HG03558 (cell line): Measurements from ENCODE around the gene BCO2.
A peak's percentile ranks its signal among the peaks of the same experiment; 100 is the strongest.

ENCODE experiments used
- ATAC-seq: cut with Tn5 transposase; IDR thresholded peaks from one replicate; pipeline ENCODE4 v1.9.1; 2021; ENCODE audit warnings: moderate number of reproducible peaks; ENCODE audit not compliant: unreplicated experiment; ENCODE audit errors: extremely low read depth

The BCO2 gene

DNA sequence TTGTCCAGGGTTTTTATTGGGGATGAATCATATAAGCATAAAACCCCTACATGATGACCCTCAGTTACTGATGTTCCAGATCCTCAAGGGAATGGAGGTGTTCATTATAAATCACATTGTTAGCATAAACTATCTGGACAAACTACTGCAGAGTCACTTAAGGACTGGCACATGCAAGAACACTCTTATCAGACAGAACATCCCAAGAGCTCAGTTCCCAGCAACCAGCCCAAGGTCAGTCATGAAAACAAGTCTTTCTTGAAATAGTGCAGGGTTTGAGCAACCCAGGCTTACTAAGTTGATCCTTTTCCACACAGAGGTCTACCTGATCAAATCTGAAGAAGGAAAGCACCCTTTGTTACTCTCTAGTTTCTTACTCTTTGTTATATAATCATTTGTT, 37.4 kb downstream of the BCO2 start:
- no peak for ATAC-seq

DNA sequence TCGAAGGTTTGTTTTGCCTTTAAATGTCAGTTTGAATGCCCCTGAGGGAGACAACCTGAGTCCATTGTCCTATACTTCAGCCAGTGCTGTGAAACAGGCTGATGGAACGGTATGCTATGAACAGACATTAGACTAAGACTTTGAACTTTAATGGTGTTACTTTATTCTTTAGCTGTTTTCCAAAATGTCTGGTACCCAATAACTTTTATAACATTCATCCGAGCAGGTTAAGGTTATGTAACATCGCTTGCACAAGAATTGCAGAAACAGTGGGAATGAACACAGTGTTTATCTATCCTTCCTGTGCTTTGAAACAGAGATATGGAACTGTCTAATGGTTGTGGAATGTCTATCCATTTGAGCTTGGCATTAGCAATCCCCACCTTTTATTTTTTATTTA, 38.4 kb downstream of the BCO2 start:
- ATAC-seq: no peak

DNA sequence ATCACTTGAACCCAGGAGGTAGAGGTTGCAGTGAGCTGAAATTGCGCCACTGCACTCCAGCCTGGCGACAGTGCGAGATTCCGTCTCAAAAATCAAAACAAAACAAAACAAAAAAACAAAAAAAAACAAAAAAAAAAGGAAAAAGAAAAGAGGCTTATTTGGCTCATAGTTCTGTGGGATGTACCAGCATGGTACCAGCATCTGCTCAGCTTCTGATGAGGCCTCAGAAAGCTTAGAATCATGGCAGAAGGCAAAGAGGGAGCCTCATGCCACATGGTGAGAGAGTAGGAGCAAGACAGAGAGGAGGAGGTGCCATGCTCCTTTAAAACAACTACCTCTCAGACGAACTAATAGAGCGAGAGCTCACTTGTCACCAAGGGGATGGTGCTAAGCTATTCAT, 40.3 kb downstream of the BCO2 start:
- ATAC-seq: no peak

DNA sequence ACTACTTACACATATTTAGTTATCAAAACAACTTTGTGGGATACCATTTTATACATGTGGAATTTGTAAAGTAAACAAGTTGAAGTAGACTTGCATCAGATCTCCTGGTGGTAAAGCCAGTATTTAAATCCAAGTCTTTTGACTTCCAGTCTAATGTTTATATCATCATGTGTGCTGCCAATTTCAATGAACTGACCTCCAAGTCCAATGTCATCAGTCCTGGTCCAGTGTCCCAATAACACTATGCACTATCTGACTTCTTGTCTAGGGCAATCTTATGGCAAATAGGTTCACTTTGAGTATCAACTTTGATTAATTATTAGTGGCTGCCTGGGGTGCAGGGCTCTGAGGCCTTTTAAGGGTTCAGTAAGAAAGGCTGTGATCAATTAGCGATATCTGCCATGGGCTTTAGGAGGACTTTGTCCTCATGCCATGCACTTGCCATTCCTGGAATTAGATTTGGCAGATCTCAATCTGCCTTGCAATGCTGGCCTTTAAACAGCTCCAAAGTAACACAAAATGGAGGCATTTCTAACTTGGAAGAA, 41.3 kb downstream of the BCO2 start:
- ATAC-seq: no peak

DNA sequence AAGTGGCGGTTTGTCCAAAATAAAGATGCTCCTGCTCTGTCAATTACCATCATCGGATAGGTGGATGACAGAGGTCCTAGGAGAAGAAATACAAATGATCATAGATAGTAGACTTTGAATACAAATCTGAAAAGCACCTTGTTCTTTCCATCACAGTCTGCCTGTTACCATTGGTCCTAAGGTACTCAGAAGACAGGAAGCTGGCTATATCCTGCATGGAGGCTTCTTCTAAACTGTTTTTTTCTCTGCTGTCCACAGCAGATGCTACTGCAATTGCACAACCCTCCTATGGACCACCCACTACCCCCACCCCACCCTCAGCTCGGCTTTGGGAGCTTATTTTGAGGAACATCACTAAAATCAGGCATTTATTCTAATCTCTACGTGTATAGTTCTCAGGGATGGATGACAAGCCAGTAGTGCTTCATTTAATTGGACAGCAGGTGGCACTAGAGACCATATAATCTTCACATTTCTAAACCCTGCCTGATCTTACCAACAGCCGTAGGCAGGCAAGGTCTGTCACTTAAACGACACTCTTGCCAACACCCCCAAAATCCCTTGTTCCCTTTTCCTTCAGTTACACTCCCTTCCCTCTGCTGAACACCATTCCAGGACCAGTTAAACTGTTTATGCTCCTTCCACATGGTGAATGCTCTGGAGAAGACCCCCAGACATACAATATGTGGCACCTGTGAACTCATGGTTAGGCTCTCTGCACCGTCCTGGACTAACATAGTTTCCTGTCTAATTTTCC, 44.3 kb downstream of the BCO2 start:
- ATAC-seq: peak; percentile 86

DNA sequence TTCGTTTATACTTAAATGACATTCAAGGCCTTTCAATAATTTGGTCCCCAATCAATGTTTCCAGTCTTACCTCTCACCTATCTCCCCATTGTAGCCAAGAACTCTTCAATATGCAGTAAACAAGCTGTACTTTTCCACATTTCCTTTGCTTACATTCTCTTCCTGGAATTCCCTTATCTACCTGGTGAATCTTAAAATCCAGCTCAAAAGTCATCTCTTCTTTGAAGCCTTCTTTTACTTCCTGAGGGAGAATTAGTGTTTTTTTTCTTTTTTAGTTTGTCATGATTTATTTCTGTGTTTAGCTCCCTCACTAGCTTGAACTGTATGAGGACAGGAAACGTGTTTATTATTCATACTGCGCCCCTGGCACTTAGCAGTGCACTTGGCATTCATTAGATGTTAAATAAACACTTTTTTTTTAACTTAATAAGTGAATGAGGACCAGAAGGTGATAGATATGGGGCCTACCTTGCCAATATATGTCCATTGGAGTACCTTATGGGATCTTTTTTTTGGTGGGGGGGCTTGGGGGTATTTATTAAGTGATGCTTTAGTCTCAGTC, 46.0 kb downstream of the BCO2 start:
- ATAC-seq: no peak

DNA sequence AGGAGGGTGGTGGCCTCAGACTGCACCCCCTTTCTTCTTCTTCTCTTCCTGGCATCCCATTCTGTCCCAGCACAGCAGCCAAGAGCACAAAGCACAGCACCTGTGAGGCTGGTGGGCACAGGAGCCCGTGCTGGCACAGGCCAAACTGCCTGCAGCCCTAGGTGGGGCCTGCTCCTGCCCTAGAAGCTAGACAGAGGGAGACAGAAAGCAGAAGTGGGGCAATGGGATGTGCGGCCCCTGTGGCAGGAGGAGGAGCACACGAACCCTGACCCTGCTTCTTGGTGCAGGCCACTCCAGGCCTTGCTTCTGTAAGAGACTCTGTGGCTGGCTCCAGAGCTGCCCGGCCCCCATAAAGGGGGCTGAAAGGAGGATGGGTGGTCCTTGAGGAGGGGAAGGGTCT, 47.0 kb downstream of the BCO2 start:
- no peak for ATAC-seq

DNA sequence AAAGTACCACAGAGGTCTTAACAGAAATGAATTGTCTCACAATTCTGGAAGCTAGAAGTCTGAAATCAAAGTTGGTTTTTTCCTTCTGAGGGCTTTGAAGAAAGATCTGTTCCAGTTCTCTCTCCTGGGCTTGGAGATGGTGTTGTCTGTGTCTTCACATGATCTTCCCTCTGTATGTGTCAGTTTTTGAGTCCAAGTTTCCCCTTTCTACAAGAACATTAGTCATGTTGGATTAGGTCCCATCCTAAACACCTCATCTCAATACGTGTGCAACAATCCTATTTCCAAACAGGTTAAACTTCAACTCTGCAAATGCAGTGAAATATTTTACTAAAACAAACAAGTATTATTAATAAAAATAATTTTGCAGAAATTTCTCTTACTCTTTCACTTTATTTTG, 47.8 kb downstream of the BCO2 start:
- ATAC-seq: no peak

DNA sequence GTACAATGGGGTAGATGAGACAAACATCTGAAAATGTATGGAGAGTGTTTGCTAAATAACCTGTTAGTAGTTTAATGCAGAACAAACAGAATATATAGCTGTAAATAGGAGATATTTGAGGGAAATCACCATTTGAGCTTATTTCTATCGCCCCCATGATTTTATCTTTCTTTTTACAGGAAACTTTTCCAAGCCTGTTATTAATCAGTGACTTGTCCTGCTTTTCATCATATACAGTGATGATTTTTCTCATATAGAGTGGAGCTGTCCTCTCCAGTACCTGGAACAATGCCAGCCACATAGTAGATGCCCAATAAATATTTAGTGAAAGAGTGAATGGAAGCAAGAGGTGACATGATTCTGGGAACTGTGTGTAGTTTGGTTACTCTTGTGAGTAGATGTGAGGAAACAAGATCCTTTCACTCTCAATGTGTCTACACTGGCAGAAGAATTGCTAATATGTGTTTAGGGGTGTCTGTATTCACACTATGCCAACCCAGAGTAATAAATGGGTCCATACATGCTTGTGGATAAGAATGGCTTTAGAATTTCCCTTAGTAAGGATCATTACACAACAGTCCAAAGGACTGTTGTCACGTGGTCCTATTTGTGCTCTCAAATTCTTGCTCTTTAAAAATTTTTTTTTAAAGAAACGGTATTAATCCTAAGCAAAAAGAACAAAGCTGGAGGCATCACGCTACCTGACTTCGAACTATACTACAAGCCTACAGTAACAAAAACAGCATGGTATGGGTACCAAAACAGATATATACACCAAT, 48.6 kb downstream of the BCO2 start:
- ATAC-seq: no peak

DNA sequence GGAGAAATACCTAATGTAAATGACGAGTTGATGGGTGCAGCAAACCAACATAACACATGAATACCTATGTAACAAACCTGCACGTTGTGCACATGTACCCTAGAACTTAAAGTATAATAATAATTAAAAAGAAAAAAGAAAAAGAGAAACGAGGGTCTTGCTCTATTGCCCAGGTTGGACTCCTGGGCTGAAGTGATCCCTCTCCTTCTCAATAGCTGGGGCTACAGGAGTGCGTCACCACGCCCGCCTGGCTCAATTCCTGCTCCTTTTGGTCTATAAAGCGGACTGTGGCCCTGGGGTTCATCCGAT, 50.4 kb downstream of the BCO2 start:
- no peak for ATAC-seq

DNA sequence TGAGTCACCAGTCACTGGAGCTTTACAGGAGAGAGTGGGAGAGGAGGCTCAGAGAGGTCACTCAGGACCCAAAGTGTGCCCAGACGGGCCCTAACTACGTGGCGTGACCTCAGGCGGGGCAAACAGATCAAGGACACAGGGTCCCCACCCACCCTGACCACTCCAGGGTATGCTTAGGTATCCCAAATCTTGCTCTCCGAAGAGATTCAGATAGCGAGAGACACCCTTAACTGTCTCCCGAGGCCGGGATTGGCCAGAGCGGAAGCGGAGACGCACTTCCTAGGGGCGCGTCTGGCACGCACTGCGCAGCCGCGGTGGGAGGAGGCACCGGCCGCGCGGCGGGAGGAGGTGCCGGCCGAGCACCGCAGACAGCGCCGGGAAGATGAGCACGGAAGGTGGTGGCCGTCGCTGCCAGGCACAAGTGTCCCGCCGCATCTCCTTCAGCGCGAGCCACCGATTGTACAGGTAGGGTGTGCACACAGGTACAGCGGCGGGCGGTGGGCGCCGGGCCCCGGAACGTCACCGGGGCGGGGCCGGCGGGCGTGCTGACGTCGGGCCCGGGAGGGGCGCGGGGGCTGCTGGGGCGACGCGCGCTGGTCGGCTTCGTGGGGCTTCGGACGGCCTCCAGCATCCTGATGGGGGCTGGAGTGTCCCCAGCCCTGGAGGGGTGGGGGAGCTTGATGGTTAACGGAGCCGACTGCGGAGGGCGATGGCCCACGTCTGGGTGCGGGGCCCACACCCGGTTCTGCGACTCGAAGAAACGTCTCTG, 50.9 kb downstream of the BCO2 start, which contains the start of gene PTS:
Gene PTS (plus strand): TSS at position 367 of the 769 bp plus-strand sequence. CDS start 16 bp downstream, at position 383.
- peak; percentile 91 for ATAC-seq

DNA sequence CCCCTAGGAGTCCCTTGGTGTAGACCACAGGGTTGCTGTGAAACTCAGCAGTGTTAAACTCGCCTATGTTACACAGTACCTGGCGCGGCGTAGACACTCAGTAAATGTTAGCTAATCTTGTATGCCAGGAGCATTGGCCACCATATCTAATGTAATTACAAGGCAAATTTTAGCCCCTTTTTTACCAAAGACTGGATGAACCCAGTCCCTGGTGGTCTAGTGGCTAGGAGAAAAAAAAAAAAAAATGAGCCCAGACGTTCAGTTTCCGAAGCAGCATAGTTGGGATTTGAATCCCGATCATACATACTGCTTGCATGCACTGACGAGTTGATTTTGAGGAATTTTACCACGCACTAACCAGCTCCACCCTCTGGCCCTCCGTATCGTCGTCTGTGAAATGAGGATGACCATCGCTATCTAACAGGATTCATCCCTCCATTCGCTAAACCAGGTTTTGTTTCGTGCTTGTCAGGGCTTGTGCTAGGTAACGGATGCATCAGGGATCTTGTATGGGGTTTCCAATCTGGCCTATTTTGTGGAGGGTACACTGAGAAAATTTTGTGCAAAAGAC, 51.6 kb downstream of the BCO2 start:
- ATAC-seq: peak; percentile 20

DNA sequence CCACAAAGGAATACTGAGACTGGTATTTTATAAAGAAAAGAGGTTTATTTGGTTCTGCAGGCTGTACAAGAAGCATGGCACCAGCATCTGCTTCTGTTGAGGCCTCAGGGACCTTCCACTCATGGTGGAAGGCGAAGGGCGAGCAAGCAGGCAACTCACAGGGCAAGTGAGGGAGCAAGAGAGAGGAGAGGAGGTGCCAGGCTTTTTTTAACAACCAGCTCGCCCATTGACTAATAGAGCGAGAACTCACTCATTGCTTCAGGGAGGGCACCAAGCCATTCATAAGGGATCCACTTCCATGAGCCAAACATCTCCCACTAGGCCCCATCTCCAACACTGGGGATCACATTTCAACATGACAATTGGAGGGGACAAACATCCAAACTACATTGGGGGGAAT, 52.2 kb downstream of the BCO2 start:
- no peak for ATAC-seq

DNA sequence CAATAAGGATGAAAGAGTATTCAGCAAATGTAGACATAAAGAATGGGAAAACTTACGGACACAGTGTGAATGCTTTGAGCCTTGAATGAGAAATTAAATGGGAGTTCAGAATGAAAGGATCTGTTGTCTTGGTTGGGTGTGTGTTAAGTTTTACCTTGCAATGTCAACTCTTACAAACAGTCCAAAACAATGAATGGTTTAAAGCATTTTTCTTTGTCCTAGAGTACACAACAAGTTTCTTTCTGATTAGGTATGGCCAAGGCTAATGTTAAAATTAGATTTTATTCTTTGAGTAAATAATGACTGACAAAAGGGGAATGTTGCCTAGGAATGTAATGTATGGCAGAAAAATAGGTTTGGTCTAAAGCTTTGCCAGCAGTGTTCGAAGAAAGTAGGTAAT, 53.4 kb downstream of the BCO2 start:
- no peak for ATAC-seq

DNA sequence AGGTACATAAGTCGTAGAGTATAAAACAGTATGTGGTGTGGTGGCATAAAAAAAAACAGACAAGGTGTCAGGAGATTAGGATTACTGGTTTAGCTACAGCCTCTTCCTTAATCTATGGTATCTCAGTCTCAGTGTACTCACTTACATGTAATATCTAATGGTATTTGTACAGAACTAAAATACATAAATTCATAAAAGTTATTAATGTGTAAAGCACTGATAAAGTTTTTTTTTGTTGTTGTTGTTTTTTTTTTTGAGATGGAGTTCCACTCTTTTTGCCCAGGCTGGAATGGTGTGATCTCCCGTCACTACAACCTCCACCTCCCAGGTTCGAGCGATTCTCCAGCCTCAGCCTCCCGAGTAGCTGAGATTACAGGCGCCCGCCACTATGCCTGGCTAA, 53.8 kb downstream of the BCO2 start:
- no peak for ATAC-seq

DNA sequence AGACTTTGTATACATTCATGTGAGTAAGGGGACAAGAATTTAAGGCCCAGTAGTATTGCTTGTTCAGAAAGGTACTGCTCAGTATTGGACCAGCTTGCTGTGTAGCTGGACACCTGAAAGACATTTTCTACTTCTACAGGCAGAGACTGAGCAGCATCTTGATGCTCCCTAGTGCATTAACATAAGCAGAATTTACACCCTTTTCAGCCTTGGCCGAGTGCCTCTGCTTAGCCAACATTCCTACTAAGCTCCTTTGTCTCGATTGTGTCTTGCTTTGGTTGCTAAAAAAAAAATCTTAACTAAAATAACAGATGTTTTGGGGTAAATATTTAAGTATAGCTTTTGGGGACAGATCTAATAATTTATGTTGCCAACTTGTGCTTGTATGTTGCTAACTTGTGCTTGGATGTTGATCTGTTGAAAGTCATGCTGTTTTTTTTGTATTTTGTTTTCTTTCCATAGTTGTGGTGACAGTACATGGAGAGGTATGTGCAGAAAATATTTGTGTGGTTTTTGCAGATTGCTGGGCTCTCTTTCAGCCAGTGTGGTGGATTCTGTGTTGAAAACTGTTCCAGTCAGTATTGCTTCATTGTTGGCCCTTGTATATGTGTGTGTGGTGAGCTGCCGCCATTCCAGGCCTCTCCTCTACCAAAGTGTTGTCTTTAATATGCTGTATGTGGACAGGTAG, 54.6 kb downstream of the BCO2 start:
- no peak for ATAC-seq

DNA sequence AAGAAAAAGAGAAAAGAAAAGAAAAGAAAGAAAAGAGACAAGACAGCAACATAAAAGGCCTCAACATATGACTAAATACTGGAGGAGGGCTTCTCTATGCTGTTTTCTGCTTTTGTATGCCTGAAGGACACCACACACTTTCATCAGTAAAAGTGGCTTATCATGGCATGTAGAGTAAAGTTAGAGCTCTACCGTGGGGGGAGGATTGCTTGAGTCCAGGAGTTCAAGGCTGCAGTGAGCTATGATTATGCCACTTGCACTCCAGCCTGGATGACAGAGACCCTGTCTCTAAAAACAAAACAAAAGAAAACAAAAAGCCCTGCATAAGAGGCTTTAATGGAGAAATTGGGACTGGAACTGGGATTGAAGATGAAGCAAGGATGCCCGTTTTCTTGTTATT, 56.6 kb downstream of the BCO2 start:
- no peak for ATAC-seq

DNA sequence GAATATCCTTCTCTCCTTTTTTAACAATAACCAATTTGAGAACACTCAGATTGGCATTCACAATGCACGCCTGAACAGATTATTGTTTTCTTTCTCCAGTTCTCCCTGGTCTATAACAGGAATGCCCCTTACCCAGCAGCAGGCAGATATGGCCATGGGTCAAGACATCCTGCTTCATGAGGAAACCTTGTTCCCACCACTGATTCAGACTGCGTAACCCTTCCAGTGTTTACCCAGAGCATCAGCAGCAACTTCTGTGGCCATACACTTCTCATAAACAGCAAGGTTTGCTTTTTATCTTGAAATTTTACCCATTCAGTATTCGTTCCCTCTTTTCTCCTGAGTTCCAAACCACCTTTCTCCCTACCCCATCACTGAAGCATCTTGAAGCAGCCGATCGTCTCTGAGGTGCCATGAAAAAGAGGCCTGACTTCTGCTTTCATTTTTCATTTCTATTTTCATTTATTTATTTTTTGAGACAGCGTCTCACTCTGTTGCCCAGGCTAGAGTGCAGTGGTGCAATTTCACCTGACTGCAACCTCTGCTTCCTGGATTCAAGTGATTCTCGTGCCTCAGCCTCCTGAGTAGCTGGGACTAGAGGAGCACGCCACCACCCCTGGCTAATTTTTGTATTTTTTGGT, 60.6 kb downstream of the BCO2 start:
- no peak for ATAC-seq

DNA sequence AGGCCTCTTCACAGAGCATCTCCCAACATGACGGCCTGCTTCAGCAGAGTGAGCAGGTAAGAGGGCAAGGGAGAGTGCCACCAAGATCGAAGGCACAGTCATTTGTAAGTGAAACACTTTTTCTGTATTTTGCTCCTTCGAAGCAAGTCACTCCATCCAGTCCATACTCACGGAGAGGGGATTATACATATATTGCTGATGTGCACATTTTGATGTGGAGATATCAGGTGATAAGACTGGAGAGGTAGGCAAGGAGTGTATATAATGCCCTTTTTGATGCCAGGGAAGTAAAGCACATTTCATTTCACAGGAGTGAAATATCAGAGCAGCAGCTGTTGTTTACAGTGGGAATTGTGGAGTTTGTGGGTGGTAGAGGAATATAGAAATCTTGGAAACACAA, 62.1 kb downstream of the BCO2 start:
- no peak for ATAC-seq
